K562 (cell line): ENCODE results near the gene RHOT1. TPM values are rescaled to one million over a fixed set of nuclear protein-coding genes. Genes with fewer than 3 reads are reported as not detected.

Experiments used
- ATAC-seq: fragments of 200-7000 bp; cut with Tn5 transposase; 3 replicates; pipeline ENCODE4 v1.9.1; 2020; ENCODE audit warnings: moderate library complexity
- Bru-seq: library from RNA; stranded (reverse); fragments of 400-500 nt; gene quantifications from one replicate; lab custom pipeline; 2021; lab: Mats Ljungman, UMichigan
- BruChase-seq, 2 experiments: library from RNA; stranded (reverse); fragments of 400-500 nt; gene quantifications; one replicate each; lab custom pipeline; 2021; lab: Mats Ljungman, UMichigan
- BruUV-seq: library from RNA; stranded (reverse); fragments of 400-500 nt; replicated peaks from 2 replicates; lab custom pipeline; 2021; lab: Mats Ljungman, UMichigan
- CTCF ChIA-PET: fragments of 300-600 bp; formaldehyde crosslinking; extraction: SDS; loops from one replicate; lab custom pipeline; 2021; ENCODE audit warnings: low intra/inter-chr PET ratio; lab: Yijun Ruan, JAX
- POLR2A ChIA-PET: fragments of 300-600, 350-650 bp; sonication (Branson Sonifier 250); formaldehyde crosslinking; extraction: SDS; loops from one replicate; lab custom pipeline; 2021; ENCODE audit warnings: antibody characterized with exemption, inconsistent platforms; lab: Yijun Ruan, JAX
- DNase-seq, 4 experiments: peaks; one replicate each; pipeline versions ENCODE4 v3.0.0 to v3.0.0-alpha.2; 2011 to 2018; ENCODE audit warnings: low spot score in 3 of 4, mixed read lengths in 3 of 4; ENCODE audit errors: extremely low read depth in 1 of 4
- FAIRE-seq: peaks from 2 replicates; lab custom pipeline; 2011; peaks lifted over from hg19 to GRCh38; lab: Jason Lieb, UNC
- H2AFZ ChIP-seq: 2 replicates; pipeline ENCODE4 v1.6.0; 2011; ENCODE audit warnings: low read depth, low read length, control low read depth, inconsistent platforms
- H3K27ac ChIP-seq: fragments of 200-600 bp; 3 replicates; pipeline ENCODE4 v1.8.0; 2011; ENCODE audit warnings: low read depth, mild to moderate bottlenecking, control low read depth, inconsistent platforms, low read length, moderate library complexity, mixed read lengths; ENCODE audit errors: extremely low read depth
- H3K27me3 ChIP-seq, 2 experiments: fragments of 300-600 bp in 1 of 2; 2 replicates in 1 of 2; 3 replicates in 1 of 2; pipeline versions ENCODE4 v1.6.0 to v1.8.0; 2011; ENCODE audit warnings: inconsistent platforms in 2 of 2, low read length in 2 of 2, mild to moderate bottlenecking in 1 of 2, mixed read lengths in 1 of 2, moderate library complexity in 1 of 2; ENCODE audit not compliant: control insufficient read depth in 2 of 2, insufficient read depth in 2 of 2
- H3K36me3 ChIP-seq: fragments of 300-600 bp; 3 replicates; pipeline ENCODE4 v1.8.0; 2011; ENCODE audit warnings: mild to moderate bottlenecking, low read length, inconsistent platforms; ENCODE audit not compliant: control insufficient read depth, insufficient read depth
- H3K4me1 ChIP-seq, 2 experiments: fragments of 200-600 bp in 1 of 2; replicated peaks in 1 of 2; 2 replicates in 1 of 2; 3 replicates in 1 of 2; pipeline versions ENCODE4 v1.5.1 to v1.8.0; 2011; ENCODE audit warnings: inconsistent platforms in 2 of 2, low read length in 2 of 2, mild to moderate bottlenecking in 1 of 2, mixed read lengths in 1 of 2, moderate library complexity in 1 of 2; ENCODE audit not compliant: control insufficient read depth in 2 of 2, insufficient read depth in 2 of 2
- H3K4me2 ChIP-seq: 2 replicates; pipeline ENCODE4 v1.6.1; 2011; ENCODE audit warnings: low read length, control low read depth, inconsistent platforms, mixed read lengths; ENCODE audit not compliant: insufficient read depth
- H3K4me3 ChIP-seq: fragments of 200-600 bp; sonication (generic), shearing (Covaris generic); 2 replicates; pipeline ENCODE4 v1.5.1; 2016; ENCODE audit warnings: control low read depth, inconsistent platforms
- H3K79me2 ChIP-seq: fragments of 200-600 bp; 3 replicates; pipeline ENCODE4 v1.8.0; 2011; ENCODE audit warnings: low read length, inconsistent platforms; ENCODE audit not compliant: control insufficient read depth, insufficient read depth
- H3K9ac ChIP-seq, 2 experiments: 2 replicates each; pipeline versions ENCODE4 v1.6.0 to v1.6.1; 2011; ENCODE audit warnings: low read depth in 2 of 2, low read length in 2 of 2, control low read depth in 1 of 2, inconsistent platforms in 1 of 2, mild to moderate bottlenecking in 1 of 2, mixed read lengths in 1 of 2; ENCODE audit not compliant: insufficient read depth in 1 of 2
- H3K9me1 ChIP-seq: one replicate; pipeline ENCODE4 v1.6.0; 2011; ENCODE audit warnings: inconsistent platforms, mild to moderate bottlenecking, low read length, moderate library complexity; ENCODE audit not compliant: control insufficient read depth, insufficient read depth
- H3K9me3 ChIP-seq: replicated peaks from 2 replicates; pipeline ENCODE4 v1.5.1; 2011; ENCODE audit warnings: low read depth, low read length, inconsistent platforms; ENCODE audit not compliant: control insufficient read depth, insufficient read depth
- H4K20me1 ChIP-seq: replicated peaks from 2 replicates; pipeline ENCODE4 v1.6.1; 2011; ENCODE audit warnings: low read length, inconsistent platforms, mixed read lengths; ENCODE audit not compliant: control insufficient read depth, insufficient read depth
- GATAD2A ChIP-seq: fragments of 450-650 bp; IDR thresholded peaks from 2 replicates; pipeline ENCODE4 v1.6.1; 2017
- L3MBTL2 ChIP-seq: fragments of 450-650 bp; IDR thresholded peaks from 2 replicates; pipeline ENCODE4 v1.6.1; 2016; ENCODE audit warnings: mild to moderate bottlenecking, moderate library complexity
- SIN3A ChIP-seq, 2 experiments: fragments of 150-350 bp in 1 of 2; IDR thresholded peaks; 2 replicates each; pipeline ENCODE4 v1.6.1; 2011 to 2016; ENCODE audit warnings: borderline replicate concordance in 2 of 2, low read depth in 2 of 2, low read length in 2 of 2, mild to moderate bottlenecking in 2 of 2, moderate library complexity in 2 of 2; ENCODE audit not compliant: control insufficient read depth in 1 of 2
- SP2 ChIP-seq: IDR thresholded peaks from 2 replicates; pipeline ENCODE4 v1.6.1; 2011; ENCODE audit warnings: mild to moderate bottlenecking, low read depth, low read length, moderate library complexity; ENCODE audit not compliant: poor library complexity, severe bottlenecking; ENCODE audit errors: extremely low read depth
- SRF ChIP-seq, 2 experiments: fragments of 250-450, 450-650 bp in 1 of 2; sonication (Bioruptor Pico) in 1 of 2; sonication (generic) in 1 of 2; formaldehyde crosslinking; IDR thresholded peaks; 2 replicates each; pipeline versions ENCODE4 v1.5.0 to v1.5.1; 2020 to 2022; ENCODE audit warnings: mild to moderate bottlenecking in 1 of 2, missing genetic modification reagents in 1 of 2
- SRSF1 ChIP-seq: fragments of 200-400 bp; formaldehyde crosslinking; IDR thresholded peaks from 2 replicates; pipeline ENCODE4 v1.6.1; 2017; ENCODE audit warnings: mild to moderate bottlenecking, low read depth, low read length, moderate library complexity
- TAL1 ChIP-seq: fragments of 450-650 bp; IDR thresholded peaks from 2 replicates; pipeline ENCODE4 v1.6.1; 2016; ENCODE audit warnings: mild to moderate bottlenecking
- ZBTB7A ChIP-seq: IDR thresholded peaks from 2 replicates; pipeline ENCODE4 v1.6.1; 2011; ENCODE audit warnings: low read depth, mild to moderate bottlenecking, low read length, moderate library complexity, borderline replicate concordance; ENCODE audit not compliant: control insufficient read depth
- ZC3H8 ChIP-seq: fragments of 450-650 bp; IDR thresholded peaks from 2 replicates; pipeline ENCODE4 v1.6.1; 2017
- ZNF146 ChIP-seq: IDR thresholded peaks from one replicate; pipeline ENCODE4 v1.6.1; 2018; ENCODE audit warnings: missing compliant biosample characterization; ENCODE audit not compliant: unreplicated experiment
- ZNF431 ChIP-seq: sonication (generic); formaldehyde crosslinking; IDR thresholded peaks from 2 replicates; pipeline ENCODE4 v1.8.0; 2022; ENCODE audit warnings: mild to moderate bottlenecking, missing genetic modification reagents
- WGBS: fragments of 100-300 bp; shearing (Covaris generic); methylation state at CpG from one replicate; pipeline ENCODE4 v1.1.6; 2016; ENCODE audit warnings: low coverage, mixed read lengths; ENCODE audit not compliant: insufficient coverage; ENCODE audit errors: missing lambda C conversion rate; 5-methylcytosine and 5-hydroxymethylcytosine counted together
- in situ Hi-C: fragments of 300-500 bp; cut with MboI; formaldehyde crosslinking; loops from 4 replicates; pipeline ENCODE4 v1.15.0; 2018; ENCODE audit warnings: inconsistent platforms, mixed read lengths
- intact Hi-C: fragments of 100-400 bp; cut with micrococcal nuclease; formaldehyde crosslinking; loops from 2 replicates; pipeline ENCODE4 v1.14.2; 2022
- long read RNA-seq, 3 experiments: library from polyadenylated mRNA in 2 of 3; library from RNA in 1 of 3; unstranded in 2 of 3; stranded (forward) in 1 of 3; transcript quantifications; one replicate each; pipeline ENCODE4 v2.0.0, GENCODE V29; 2019 to 2022
- polyA minus RNA-seq, 3 experiments: library from RNA; depleted of rRNA, polyadenylated mRNA; stranded (reverse); fragments of >200 nt; gene quantifications; 2 replicates each; pipeline ENCODE4 v1.2.3, GENCODE V29; 2011
- polyA plus RNA-seq, 8 experiments: library from polyadenylated mRNA; depleted of rRNA in 4 of 8; stranded (reverse) in 5 of 8; unstranded in 3 of 8; fragments of >200 nt; fragmentation: Nextera tagmentation in 2 of 8; fragmentation: Illumina TruSeq in 1 of 8; extraction: Ambion mirVana in 2 of 8; extraction: Trizol in 1 of 8; gene quantifications; 2 replicates each; pipeline versions ENCODE4 v1.2.1 to v1.2.3, GENCODE V29; 2011 to 2014; ENCODE audit warnings: inconsistent platforms in 1 of 8, missing spikeins in 1 of 8
- total RNA-seq, 7 experiments: library from RNA; depleted of rRNA in 6 of 7; stranded (reverse); fragments of >200 nt in 6 of 7; fragmentation: Illumina TruSeq in 2 of 7; extraction: Trizol in 2 of 7; gene quantifications; 2 replicates each; pipeline versions ENCODE4 v1.2.1 to v1.2.3, GENCODE V29; 2011 to 2021; ENCODE audit warnings: low replicate concordance in 1 of 7
- TF ChIP-seq, protein P1 (sequence below): fragments of 250-450 bp; sonication (Bioruptor Pico); IDR thresholded peaks from 2 replicates; pipeline ENCODE4 v1.4.0; 2020; ENCODE audit warnings: mild to moderate bottlenecking
- TF ChIP-seq, protein P2 (sequence below): sonication (generic); formaldehyde crosslinking; IDR thresholded peaks from 2 replicates; pipeline ENCODE4 v1.8.1; 2023; ENCODE audit warnings: mild to moderate bottlenecking, missing genetic modification reagents

The RHOT1 gene
- total RNA-seq (2011; cell fraction: chromatin; rRNA removed; ENCODE audit: low replicate concordance), result 23.7 and 108 TPM in 2 replicates
- 13.2 and 19.5 TPM in 2 replicates for total RNA-seq (2011; cell fraction: nucleolus; rRNA removed)
- total RNA-seq (2011; cell fraction: nucleoplasm; rRNA removed), result 39.4 and 61.3 TPM in 2 replicates
- total RNA-seq (2014; rRNA removed), result 25.1 and 33.3 TPM in 2 replicates
- 52.9 and 55.3 TPM in 2 replicates for total RNA-seq (2014; rRNA removed; fragmentation: Illumina TruSeq; extraction: Trizol)
- 39.9 and 50.5 TPM in 2 replicates for total RNA-seq (2015; rRNA removed; fragmentation: Illumina TruSeq; extraction: Trizol)
- 30.8 and 33.9 TPM in 2 replicates for total RNA-seq (2021)
- polyA plus RNA-seq (2011; rRNA removed), result 67.5 and 101 TPM in 2 replicates
- polyA plus RNA-seq (2011; cell fraction: cytosol; rRNA removed), result 29.2 and 43.3 TPM in 2 replicates
- polyA plus RNA-seq (2011; cell fraction: nucleus; rRNA removed), result 22.7 and 29.3 TPM in 2 replicates
- polyA plus RNA-seq (2012), result 28.2 and 47.4 TPM in 2 replicates
- 47.5 and 72.5 TPM in 2 replicates for polyA plus RNA-seq (2014; fragmentation: Illumina TruSeq; extraction: Trizol)
- 10 to 100 TPM; 23.0 to 30.5 TPM for polyA plus RNA-seq (2014; fragmentation: Nextera tagmentation; extraction: Ambion mirVana)
- polyA plus RNA-seq (2014; rRNA removed), result 32.2 and 41.2 TPM in 2 replicates
- polyA minus RNA-seq (2011; rRNA and poly(A)+ RNA removed), result 85.8 and 104 TPM in 2 replicates
- polyA minus RNA-seq (2011; cell fraction: cytosol; rRNA and poly(A)+ RNA removed), result 20.7 and 44.3 TPM in 2 replicates
- polyA minus RNA-seq (2011; cell fraction: nucleus; rRNA and poly(A)+ RNA removed), result 29.1 and 38.3 TPM in 2 replicates
- percentile 72 among the genes with signal in this experiment for Bru-seq, nascent RNA
- BruChase-seq, experiment 1, labeled RNA remaining after a 2-hour chase, result percentile 84 among the genes with signal in this experiment
- BruChase-seq, experiment 2, labeled RNA remaining after a 6-hour chase, result percentile 87 among the genes with signal in this experiment
- long read RNA-seq, experiment 1, transcript RHOT1-205 (20 exons, 2,516 nt), result minor isoform, 5 of 94 reads
- long read RNA-seq, experiment 1, transcript RHOT1-201 (19 exons, 3,133 nt), result major isoform, 7 of 94 reads
- long read RNA-seq, experiment 1, partial matches to known transcripts, result 38 of 94 reads
- long read RNA-seq, experiment 1, other reads (novel, unspliced or antisense), result 37 of 94 reads
- long read RNA-seq, experiment 2, partial matches to known transcripts, result 26 of 39 reads
- long read RNA-seq, experiment 2, other reads (novel, unspliced or antisense), result 5 of 39 reads
- long read RNA-seq, experiment 3, partial matches to known transcripts, result 2 of 9 reads
- long read RNA-seq, experiment 3, other reads (novel, unspliced or antisense), result 3 of 9 reads

DNA sequence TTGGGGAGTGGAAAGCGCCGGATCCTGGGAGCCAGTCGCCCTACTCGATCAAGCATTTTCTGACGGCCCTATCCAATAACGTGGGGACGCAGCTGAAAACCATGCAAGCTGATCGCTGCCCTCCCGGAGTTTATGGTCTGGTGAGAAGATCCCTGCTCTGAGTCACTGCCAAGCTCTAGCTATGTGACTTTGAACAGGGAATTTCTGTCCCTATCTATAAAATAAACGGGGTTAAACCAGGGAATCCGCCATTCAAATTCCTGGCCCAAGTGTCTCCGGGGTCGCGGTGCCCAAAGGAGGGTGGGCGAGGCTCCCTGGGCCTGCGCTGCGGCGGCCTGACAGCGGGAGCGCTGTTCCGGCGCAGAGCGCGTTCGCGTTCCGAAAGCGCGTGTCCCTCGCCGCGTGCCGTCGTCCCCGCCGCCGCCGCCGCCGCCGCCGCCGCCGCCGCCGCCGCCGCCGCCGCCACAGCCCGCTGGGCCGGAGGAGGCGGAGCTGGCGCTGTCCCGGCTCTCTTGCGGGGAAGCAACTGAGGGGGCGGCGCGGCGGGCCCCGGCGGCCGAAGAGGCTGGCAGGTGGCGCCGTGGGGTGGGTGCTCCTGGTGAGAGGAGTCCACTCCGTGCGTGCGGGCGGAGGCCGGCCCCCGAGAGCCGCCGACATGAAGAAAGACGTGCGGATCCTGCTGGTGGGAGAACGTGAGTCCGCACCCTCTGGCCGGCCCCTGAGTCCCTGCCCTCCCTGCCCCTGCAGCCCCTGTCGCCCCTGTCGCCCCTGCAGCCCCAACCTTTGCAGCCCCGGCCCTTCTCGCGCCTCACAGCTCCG, at the start of gene RHOT1:
RHOT1 (plus strand) TSS at position 465 of the 819 bp plus-strand sequence; CDS start at position 656, 191 bp downstream.
- DNase-seq (peak; percentile 65 to 83 (median 68)), FAIRE-seq (peak; percentile 70), ATAC-seq (peak; percentile 69)
- Histone ChIP-seq H3K9me1 (no peaks in the 10 kb centered on the region), H2AFZ (peak within 1 kb of the TSS; percentile 99), H3K9me3 (no peaks in the 10 kb centered on the region), H3K9ac (peak within 1 kb of the TSS; percentile 88 to 94), H3K79me2 (peaks cover 52% of the 10 kb centered on the region), H3K4me2 (peak within 1 kb of the TSS; percentile 86), H3K4me3 (peak within 1 kb of the TSS; percentile 86), H3K27me3 (no peaks in the 10 kb centered on the region), H3K27ac (peak within 1 kb of the TSS; percentile 94), H4K20me1 (no peaks in the 10 kb centered on the region), H3K36me3 (peaks cover 10% of the 10 kb centered on the region; the same call in 2 of the 3 replicates), H3K4me1 (peaks cover 6 to 9% of the 10 kb centered on the region in 2 experiments; a peak in 4 of 5 replicates)
- TSS peak; percentile 88 for BruUV-seq
- WGBS, result 1% methylated on average over 39 of the region's 84 CpGs
- CTCF ChIA-PET, result no interaction called here
- intact Hi-C loops (loop anchor here (5.0 kb wide), 1 partner anchor 40 kb away; no protein-coding TSS in a partner anchor), in situ Hi-C loops (no loop called here)
- POLR2A ChIA-PET, result interaction anchor here (0.8 to 2.3 kb wide), 5 partner anchors 13 to 22 kb away, joined by 3 to 10 read pairs (median 4); no protein-coding TSS in a partner anchor
- TF ChIP-seq TAL1 (no peak), SRSF1 (no peak), L3MBTL2 (peak; percentile 50), ZBTB7A (peak; percentile 99), GATAD2A (no peak), ZNF146 (CRISPR knock-in tag) (no peak), SP2 (no peak), ZC3H8 (no peak), SRF (CRISPR knock-in tag; IDR thresholded peaks at IDR 0.05) (peak in 1 of 2 experiments; percentile 33; a peak in 1 of 4 replicates), ZNF431 (CRISPR knock-in tag) (no peak), SIN3A (IDR thresholded peaks at IDR 0.05; ENCODE audit: borderline replicate concordance in 2 of 2, control insufficient read depth in 1 of 2, low read depth in 2 of 2, low read length in 2 of 2) (no peak)
- TF ChIP-seq, protein P1, sequence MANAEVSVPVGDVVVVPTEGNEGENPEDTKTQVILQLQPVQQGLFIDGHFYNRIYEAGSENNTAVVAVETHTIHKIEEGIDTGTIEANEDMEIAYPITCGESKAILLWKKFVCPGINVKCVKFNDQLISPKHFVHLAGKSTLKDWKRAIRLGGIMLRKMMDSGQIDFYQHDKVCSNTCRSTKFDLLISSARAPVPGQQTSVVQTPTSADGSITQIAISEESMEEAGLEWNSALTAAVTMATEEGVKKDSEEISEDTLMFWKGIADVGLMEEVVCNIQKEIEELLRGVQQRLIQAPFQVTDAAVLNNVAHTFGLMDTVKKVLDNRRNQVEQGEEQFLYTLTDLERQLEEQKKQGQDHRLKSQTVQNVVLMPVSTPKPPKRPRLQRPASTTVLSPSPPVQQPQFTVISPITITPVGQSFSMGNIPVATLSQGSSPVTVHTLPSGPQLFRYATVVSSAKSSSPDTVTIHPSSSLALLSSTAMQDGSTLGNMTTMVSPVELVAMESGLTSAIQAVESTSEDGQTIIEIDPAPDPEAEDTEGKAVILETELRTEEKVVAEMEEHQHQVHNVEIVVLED, result no peak; the same call in 1 of the 2 replicates
- TF ChIP-seq, protein P2, sequence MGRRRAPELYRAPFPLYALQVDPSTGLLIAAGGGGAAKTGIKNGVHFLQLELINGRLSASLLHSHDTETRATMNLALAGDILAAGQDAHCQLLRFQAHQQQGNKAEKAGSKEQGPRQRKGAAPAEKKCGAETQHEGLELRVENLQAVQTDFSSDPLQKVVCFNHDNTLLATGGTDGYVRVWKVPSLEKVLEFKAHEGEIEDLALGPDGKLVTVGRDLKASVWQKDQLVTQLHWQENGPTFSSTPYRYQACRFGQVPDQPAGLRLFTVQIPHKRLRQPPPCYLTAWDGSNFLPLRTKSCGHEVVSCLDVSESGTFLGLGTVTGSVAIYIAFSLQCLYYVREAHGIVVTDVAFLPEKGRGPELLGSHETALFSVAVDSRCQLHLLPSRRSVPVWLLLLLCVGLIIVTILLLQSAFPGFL (CRISPR knock-in tag), result peak; percentile 89; the same call in 1 of the 2 replicates
